ENCODE measurements around the gene TBPL2. TPM values are rescaled to one million over a fixed set of nuclear protein-coding genes. Genes with fewer than 3 reads are reported as not detected.

Gene TBPL2
- total RNA-seq, 4 donors from 2014 or later = not detected

DNA sequence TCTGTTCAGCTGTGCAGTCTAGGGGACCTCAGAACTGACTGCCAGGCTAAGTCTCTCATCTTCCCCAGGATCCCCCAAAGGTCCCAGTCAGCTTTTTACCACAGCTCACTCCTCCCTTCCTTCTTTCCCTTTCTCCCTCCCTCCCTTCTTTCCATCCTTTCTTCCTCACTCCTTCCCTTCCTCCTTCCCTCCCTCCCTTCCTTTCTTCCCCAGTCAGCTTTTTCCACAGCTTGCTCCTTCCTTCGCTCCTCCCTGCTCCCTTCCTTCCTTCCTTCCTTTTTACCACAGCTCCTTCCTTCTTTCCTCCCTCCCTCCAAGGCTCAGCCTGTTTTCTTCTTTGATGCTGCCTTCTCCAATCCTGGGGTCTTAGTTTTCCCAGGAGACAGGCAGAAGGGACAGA is 68.0 kb downstream of the TBPL2 start:
- TF ChIP-seq, protein P1, sequence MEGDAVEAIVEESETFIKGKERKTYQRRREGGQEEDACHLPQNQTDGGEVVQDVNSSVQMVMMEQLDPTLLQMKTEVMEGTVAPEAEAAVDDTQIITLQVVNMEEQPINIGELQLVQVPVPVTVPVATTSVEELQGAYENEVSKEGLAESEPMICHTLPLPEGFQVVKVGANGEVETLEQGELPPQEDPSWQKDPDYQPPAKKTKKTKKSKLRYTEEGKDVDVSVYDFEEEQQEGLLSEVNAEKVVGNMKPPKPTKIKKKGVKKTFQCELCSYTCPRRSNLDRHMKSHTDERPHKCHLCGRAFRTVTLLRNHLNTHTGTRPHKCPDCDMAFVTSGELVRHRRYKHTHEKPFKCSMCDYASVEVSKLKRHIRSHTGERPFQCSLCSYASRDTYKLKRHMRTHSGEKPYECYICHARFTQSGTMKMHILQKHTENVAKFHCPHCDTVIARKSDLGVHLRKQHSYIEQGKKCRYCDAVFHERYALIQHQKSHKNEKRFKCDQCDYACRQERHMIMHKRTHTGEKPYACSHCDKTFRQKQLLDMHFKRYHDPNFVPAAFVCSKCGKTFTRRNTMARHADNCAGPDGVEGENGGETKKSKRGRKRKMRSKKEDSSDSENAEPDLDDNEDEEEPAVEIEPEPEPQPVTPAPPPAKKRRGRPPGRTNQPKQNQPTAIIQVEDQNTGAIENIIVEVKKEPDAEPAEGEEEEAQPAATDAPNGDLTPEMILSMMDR (IDR thresholded peaks at IDR 0.05) = no peak
- DNase-seq (ENCODE audit: low spot score) (no peak), ATAC-seq (ENCODE audit: low FRiP score) (no peak)

DNA sequence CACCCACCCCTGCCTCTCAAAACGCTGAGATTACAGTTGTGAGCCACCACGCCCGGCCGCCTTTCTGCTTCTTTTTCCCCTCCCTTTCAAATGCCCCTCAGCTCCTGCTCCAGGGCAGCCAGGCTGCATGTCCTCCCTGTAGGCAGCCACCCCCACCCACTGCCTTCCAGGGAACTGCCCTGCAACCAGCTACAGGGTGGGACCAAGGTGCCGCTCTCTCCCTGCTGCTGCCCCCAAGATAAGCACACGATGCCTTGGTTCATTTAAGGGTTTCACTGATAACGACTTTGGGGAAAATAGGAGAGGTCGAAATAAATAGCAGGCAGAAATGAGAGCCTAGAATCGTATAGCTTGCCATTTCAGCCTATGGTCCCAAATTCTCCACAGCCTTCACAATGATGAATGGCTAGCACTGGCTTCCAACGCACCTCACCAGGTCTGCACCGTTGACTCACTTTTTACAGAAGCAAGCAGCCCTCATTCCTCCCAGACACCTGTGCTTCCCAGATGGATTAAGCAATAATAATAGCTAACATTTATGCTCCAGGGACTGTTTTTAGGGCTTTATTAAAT is 69.4 kb downstream of the TBPL2 start:
- ATAC-seq (ENCODE audit: low FRiP score) (no peak), DNase-seq (ENCODE audit: low spot score) (no peak)
- TF ChIP-seq, protein P1 (IDR thresholded peaks at IDR 0.05) = no peak

DNA sequence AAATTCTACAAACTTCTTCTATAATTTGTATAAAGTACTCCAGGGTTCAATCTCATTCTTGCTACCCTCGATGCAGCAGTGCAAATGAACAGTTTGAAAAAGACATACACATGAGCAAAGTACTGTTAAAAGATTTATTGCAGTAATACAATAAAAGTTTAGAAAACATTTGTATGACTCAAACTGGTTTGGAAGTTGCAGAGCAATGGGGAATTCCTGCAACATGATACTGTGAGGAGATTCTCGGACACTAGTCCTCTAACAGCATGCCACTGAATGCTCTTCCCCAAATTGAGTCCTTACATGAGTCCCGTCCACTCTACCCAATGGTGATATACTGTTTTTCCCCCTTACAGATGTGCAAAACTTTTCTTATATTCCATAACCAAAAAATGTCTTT is 74.1 kb downstream of the TBPL2 start:
- ATAC-seq (ENCODE audit: low FRiP score) = no peak
- TF ChIP-seq, protein P1 (IDR thresholded peaks at IDR 0.05) = no peak
- no peak for DNase-seq (ENCODE audit: low spot score)

Small RNA genes within 50 kb of the gene (small RNA-seq; reads per million reads assigned to genes)
- not detected for gene AL356801.1

Other genes starting within 250 kb of the TBPL2 start
- 1 to 10 TPM in 1 of 4 donors, under 1 TPM in 1, not detected in 2; 0.19 to 3.1 TPM for gene DLGAP5, start 249.0 kb downstream of the TBPL2 start, total RNA-seq
- gene FBXO34, start 169.2 kb downstream of the TBPL2 start, total RNA-seq = 10 to 100 TPM; 17.3 to 23.3 (median 18.7) TPM
- 10 to 100 TPM in 1 of 4 donors, 1 to 10 TPM in 3; 7.3 to 14.8 (median 8.0) TPM for gene ATG14, start 28.8 kb downstream of the TBPL2 start, total RNA-seq
- gene KTN1, start 139.6 kb upstream of the TBPL2 start, total RNA-seq = 100 to 1,000 TPM; 114 to 165 (median 139) TPM

Measured in omental fat pad (tissue), 4 donors.